Retinal pigment epithelial cell (primary cell): Measurements from ENCODE around the gene FZR1.

Experiments
- DNase-seq: peaks from one replicate; pipeline ENCODE4 v3.0.0-alpha.2; 2010; ENCODE audit warnings: low read depth
- H3K4me3 ChIP-seq: 2 replicates; pipeline ENCODE4 v1.5.1; 2011; ENCODE audit warnings: mild to moderate bottlenecking, low read length, control low read depth, moderate library complexity
- CTCF ChIP-seq: conservative IDR thresholded peaks from 2 replicates; pipeline ENCODE4 v1.5.1; 2011; ENCODE audit warnings: low read depth, low read length, control low read depth, inconsistent platforms

FZR1 gene

GRCh38 chr19:3474614-3475013, 31.5 kb upstream of the FZR1 start:
- DNase-seq: no peak
- no peak for TF ChIP-seq CTCF
- H3K4me3 ChIP-seq: no peak overlapping the region

- DNase-seq: no peak
- no peak for TF ChIP-seq CTCF
- H3K4me3 ChIP-seq: no peak overlapping the region
Observed at GRCh38 chr19:3475449-3475848, 30.7 kb upstream of the FZR1 start.

GRCh38 chr19:3476830-3477229, 29.3 kb upstream of the FZR1 start:
- no peak overlapping the region for H3K4me3 ChIP-seq
- DNase-seq: no peak
- TF ChIP-seq CTCF: no peak

GRCh38 chr19:3477506-3477905, 28.6 kb upstream of the FZR1 start:
- TF ChIP-seq CTCF: no peak
- no peak overlapping the region for H3K4me3 ChIP-seq
- DNase-seq: no peak

- H3K4me3 ChIP-seq: no peak overlapping the region
- no peak for DNase-seq
- TF ChIP-seq CTCF: no peak
Observed at GRCh38 chr19:3477951-3478350, 28.2 kb upstream of the FZR1 start.

GRCh38 chr19:3478409-3479176, 27.5 kb upstream of the FZR1 start:
- DNase-seq: no peak
- TF ChIP-seq CTCF: no peak
- H3K4me3 ChIP-seq: no peak overlapping the region

- no peak for TF ChIP-seq CTCF
- no peak for DNase-seq
- H3K4me3 ChIP-seq: no peak overlapping the region
Observed at GRCh38 chr19:3479177-3479833, 26.8 kb upstream of the FZR1 start.
